Urinary bladder (tissue), 4 donors: ENCODE data around the gene CACNG5. TPM values are rescaled to one million over a fixed set of nuclear protein-coding genes. Genes with fewer than 3 reads are reported as not detected.

ENCODE experiments used
- DNase-seq: peaks from one replicate; pipeline ENCODE4 v3.0.0-alpha.2; 2015; ENCODE audit errors: extremely low spot score
- H3K27ac ChIP-seq: one replicate; pipeline ENCODE4 v1.5.1; 2013; ENCODE audit warnings: low read depth, mild to moderate bottlenecking, moderate library complexity
- H3K36me3 ChIP-seq: one replicate; pipeline ENCODE4 v1.6.1; 2013; ENCODE audit warnings: mild to moderate bottlenecking, moderate library complexity; ENCODE audit not compliant: insufficient read depth
- H3K4me1 ChIP-seq: one replicate; pipeline ENCODE4 v1.6.1; 2013; ENCODE audit warnings: mild to moderate bottlenecking, moderate library complexity; ENCODE audit not compliant: insufficient read depth
- H3K4me3 ChIP-seq: one replicate; pipeline ENCODE4 v1.5.1; 2013; ENCODE audit warnings: low read depth, low read length
- WGBS: extraction: QIAGEN DNeasy Blood & Tissue Kit; methylation state at CpG from one replicate; pipeline ENCODE4 v1.1.7; 2013; 5-methylcytosine and 5-hydroxymethylcytosine counted together
- polyA plus RNA-seq: library from polyadenylated mRNA; stranded (reverse); fragments of 200-250 nt; gene quantifications from one replicate; pipeline ENCODE4 v1.2.3, GENCODE V29; 2013
- total RNA-seq: library from RNA; depleted of rRNA; stranded (reverse); fragments of >200 nt; gene quantifications from one replicate; pipeline ENCODE4 v1.2.3, GENCODE V29; 2014
- donor health status: healthy with polysubstance abuse.
- donor health status: healthy.

Gene CACNG5
- total and polyA plus RNA-seq, 2 donors = not detected

GRCh38 chr17:66910651-66911285 lies 75.9 kb downstream of the CACNG5 start:
- Histone ChIP-seq H3K4me3 (no peak overlapping the region), H3K27ac (no peak overlapping the region), H3K36me3 (no peaks in the 10 kb centered on the region), H3K4me1 (no peaks in the 10 kb centered on the region)
- no peak for DNase-seq
- WGBS = 92% methylated on average over 18 of the region's 18 CpGs

GRCh38 chr17:66915204-66915611 lies 80.3 kb downstream of the CACNG5 start:
- Histone ChIP-seq H3K27ac (no peak overlapping the region), H3K4me1 (no peaks in the 10 kb centered on the region), H3K36me3 (no peaks in the 10 kb centered on the region), H3K4me3 (no peak overlapping the region)
- WGBS = 68% methylated on average over 7 of the region's 7 CpGs
- no peak for DNase-seq

GRCh38 chr17:66915792-66916191 lies 80.9 kb downstream of the CACNG5 start:
- H3K36me3 ChIP-seq = no peaks in the 10 kb centered on the region
- no peaks in the 10 kb centered on the region for H3K4me1 ChIP-seq
- WGBS = 88% methylated on average over 11 of the region's 11 CpGs
- DNase-seq = no peak
- no peak overlapping the region for H3K4me3 ChIP-seq
- H3K27ac ChIP-seq = no peak overlapping the region

- WGBS = 97% methylated on average over 1 of the region's 1 CpG
- Histone ChIP-seq H3K36me3 (no peaks in the 10 kb centered on the region), H3K4me1 (no peaks in the 10 kb centered on the region)
Observed at GRCh38 chr17:66916946-66917345, 82.0 kb downstream of the CACNG5 start.

GRCh38 chr17:66918896-66919295 lies 84.0 kb downstream of the CACNG5 start:
- Histone ChIP-seq H3K4me3 (no peak overlapping the region), H3K27ac (no peak overlapping the region), H3K36me3 (no peaks in the 10 kb centered on the region), H3K4me1 (no peaks in the 10 kb centered on the region)
- WGBS = 86% methylated on average over 12 of the region's 12 CpGs
- no peak for DNase-seq

More at GRCh38 chr17:66916946-66917345, 82.0 kb downstream of the CACNG5 start:
- H3K4me3 ChIP-seq = no peak overlapping the region
- DNase-seq = no peak
- H3K27ac ChIP-seq = no peak overlapping the region

- no peak overlapping the region for H3K4me3 ChIP-seq
- 73% methylated on average over 9 of the region's 9 CpGs for WGBS
- no peak overlapping the region for H3K27ac ChIP-seq
- no peaks in the 10 kb centered on the region for H3K36me3 ChIP-seq
- DNase-seq = no peak
- H3K4me1 ChIP-seq = no peaks in the 10 kb centered on the region
Observed at GRCh38 chr17:66920435-66920834, 85.5 kb downstream of the CACNG5 start.

GRCh38 chr17:66920950-66921349 lies 86.0 kb downstream of the CACNG5 start:
- Histone ChIP-seq H3K4me1 (no peaks in the 10 kb centered on the region), H3K4me3 (no peak overlapping the region), H3K27ac (no peak overlapping the region), H3K36me3 (no peaks in the 10 kb centered on the region)
- 64% methylated on average over 4 of the region's 4 CpGs for whole genome bisulfite sequencing
- no peak for DNase-seq

GRCh38 chr17:66923886-66924285 lies 89.0 kb downstream of the CACNG5 start:
- WGBS = 29% methylated on average over 1 of the region's 1 CpG
- DNase-seq = no peak

GRCh38 chr17:66925811-66926500 lies 91.0 kb downstream of the CACNG5 start:
- H3K4me1 ChIP-seq = no peaks in the 10 kb centered on the region
- no peak for DNase-seq
- H3K36me3 ChIP-seq = no peaks in the 10 kb centered on the region
- 80% methylated on average over 8 of the region's 8 CpGs for WGBS
- H3K27ac ChIP-seq = no peak overlapping the region
- no peak overlapping the region for H3K4me3 ChIP-seq

More at GRCh38 chr17:66923886-66924285, 89.0 kb downstream of the CACNG5 start:
- Histone ChIP-seq H3K36me3 (no peaks in the 10 kb centered on the region), H3K27ac (no peak overlapping the region), H3K4me1 (no peaks in the 10 kb centered on the region), H3K4me3 (no peak overlapping the region)

GRCh38 chr17:66928949-66929348 lies 94.0 kb downstream of the CACNG5 start:
- 83% methylated on average over 5 of the region's 5 CpGs for WGBS

GRCh38 chr17:66929591-66929990 lies 94.7 kb downstream of the CACNG5 start:
- H3K4me1 ChIP-seq = no peaks in the 10 kb centered on the region
- 38% methylated on average over 1 of the region's 1 CpG for WGBS
- H3K4me3 ChIP-seq = no peak overlapping the region
- H3K27ac ChIP-seq = no peak overlapping the region
- DNase-seq = no peak
- H3K36me3 ChIP-seq = no peaks in the 10 kb centered on the region

More at GRCh38 chr17:66928949-66929348, 94.0 kb downstream of the CACNG5 start:
- no peaks in the 10 kb centered on the region for H3K4me1 ChIP-seq
- H3K36me3 ChIP-seq = no peaks in the 10 kb centered on the region
- DNase-seq = no peak
- H3K27ac ChIP-seq = no peak overlapping the region
- no peak overlapping the region for H3K4me3 ChIP-seq

- DNase-seq = no peak
- Histone ChIP-seq H3K4me3 (no peak overlapping the region), H3K4me1 (no peaks in the 10 kb centered on the region), H3K36me3 (no peaks in the 10 kb centered on the region), H3K27ac (no peak overlapping the region)
- WGBS = 57% methylated on average over 3 of the region's 3 CpGs
Observed at GRCh38 chr17:66930933-66931332, 96.0 kb downstream of the CACNG5 start.

- H3K27ac ChIP-seq = no peak overlapping the region
- no peaks in the 10 kb centered on the region for H3K4me1 ChIP-seq
- H3K4me3 ChIP-seq = no peak overlapping the region
- no peaks in the 10 kb centered on the region for H3K36me3 ChIP-seq
- no peak for DNase-seq
- 82% methylated on average over 2 of the region's 2 CpGs for WGBS
Observed at GRCh38 chr17:66932311-66932710, 97.4 kb downstream of the CACNG5 start.

GRCh38 chr17:66934040-66934439 lies 99.1 kb downstream of the CACNG5 start:
- H3K4me3 ChIP-seq = no peak overlapping the region
- no peaks in the 10 kb centered on the region for H3K36me3 ChIP-seq
- H3K27ac ChIP-seq = no peak overlapping the region
- no peaks in the 10 kb centered on the region for H3K4me1 ChIP-seq
- no peak for DNase-seq
- WGBS = 64% methylated on average over 2 of the region's 2 CpGs
